Measurements from ENCODE around the gene TMEM163. TPM values are rescaled to one million over a fixed set of nuclear protein-coding genes. Genes with fewer than 3 reads are reported as not detected.
"Not testable (repeated sequence)": the region's sequence is repeated elsewhere in the genome, so short reads cannot be mapped to it uniquely, and the experiment has no call there.

Gene TMEM163
- not detected in 2 replicates for total RNA-seq (2014; rRNA removed; shearing (Covaris generic))

DNA sequence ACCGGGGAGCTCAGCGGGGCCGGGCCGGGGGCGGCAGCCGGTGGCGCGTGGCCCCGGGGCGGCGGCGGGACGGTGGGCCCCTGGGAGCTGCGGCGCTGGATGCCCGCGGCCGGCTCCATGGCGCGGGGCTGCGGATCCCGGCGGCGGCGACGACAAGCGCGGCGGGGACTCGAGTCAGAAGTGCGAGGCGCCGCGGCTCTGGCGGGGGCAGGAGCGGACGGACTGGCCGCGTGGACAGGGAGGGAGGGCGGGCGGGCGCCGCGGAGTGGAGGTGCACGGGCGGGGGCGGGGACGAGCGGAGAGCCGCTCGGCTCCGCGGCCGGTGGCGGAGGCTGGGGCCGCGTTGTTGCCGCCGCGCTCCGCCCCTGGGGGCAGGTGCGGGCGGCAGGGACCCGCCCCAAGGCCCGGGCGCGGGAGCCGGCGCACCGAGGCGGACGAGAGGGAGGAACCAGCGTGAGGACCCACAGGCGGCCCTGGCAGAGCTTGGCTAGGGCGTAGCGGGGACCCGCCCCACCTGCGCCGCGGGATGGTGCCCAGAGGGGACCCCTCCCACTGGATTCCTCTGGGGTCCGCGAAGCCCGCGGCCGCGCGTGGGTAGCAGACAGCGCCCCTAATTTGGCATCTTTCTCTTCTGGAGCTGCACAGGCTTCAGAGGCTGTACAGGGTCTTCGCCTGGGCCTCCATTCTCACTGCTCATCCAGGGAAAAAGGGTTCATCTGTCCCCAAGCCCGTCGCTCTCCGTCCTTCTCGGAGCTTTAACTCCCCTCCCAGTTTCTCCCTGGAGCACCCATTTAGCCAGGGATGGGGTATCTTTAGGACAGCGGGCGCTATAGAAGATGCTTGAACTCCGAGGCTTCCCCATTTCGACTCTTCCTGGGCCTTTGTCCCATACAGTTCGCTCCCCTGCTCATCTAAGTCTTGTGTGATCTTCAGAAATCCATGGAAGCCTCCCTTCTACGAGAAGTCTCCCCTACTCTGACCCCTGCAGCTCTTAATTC, at the start of gene TMEM163:
TMEM163 (minus strand) TSS at position 184 of the 998 bp plus-strand sequence.
- DNase-seq (ENCODE audit: low spot score): no peak

DNA sequence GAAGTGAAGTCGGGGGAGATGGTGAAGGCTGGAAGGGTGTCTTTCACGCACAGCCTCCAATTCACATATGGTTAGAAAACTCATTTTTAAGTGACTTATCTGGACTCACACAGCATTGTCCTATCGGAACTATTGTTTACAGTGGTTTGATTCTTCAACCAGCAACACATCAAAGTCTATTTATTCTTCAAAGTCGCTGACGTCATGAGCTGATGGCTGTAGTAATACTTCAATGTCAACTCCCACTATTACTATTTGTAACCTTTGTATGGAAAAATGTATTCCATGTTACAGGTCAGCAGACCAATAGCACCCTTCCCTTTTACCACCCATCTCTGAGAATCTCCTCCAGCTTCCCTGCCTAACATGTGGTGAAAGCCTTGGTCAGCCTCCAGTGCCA, 47.8 kb upstream of the TMEM163 start:
- DNase-seq (ENCODE audit: low spot score): no peak

DNA sequence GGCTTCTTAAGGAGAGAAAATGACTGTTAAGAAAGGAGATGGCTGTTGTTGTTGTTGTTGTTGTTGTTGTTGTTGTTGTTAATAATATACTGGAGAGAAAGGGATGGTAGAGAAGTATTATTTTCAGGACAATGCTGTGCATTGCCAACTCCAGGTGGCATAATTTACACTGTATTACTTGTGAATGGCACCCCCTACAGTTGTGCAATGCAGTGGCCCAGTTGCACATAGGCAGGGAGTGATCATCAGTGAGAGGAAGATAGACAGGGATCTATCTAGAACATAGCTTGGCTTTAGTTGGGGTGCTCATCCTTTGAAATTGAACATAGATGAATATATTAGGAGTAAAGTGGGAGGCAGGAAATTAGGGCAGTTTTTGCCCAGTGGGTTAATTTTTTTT, 47.2 kb upstream of the TMEM163 start:
- no peak for DNase-seq (ENCODE audit: low spot score)

DNA sequence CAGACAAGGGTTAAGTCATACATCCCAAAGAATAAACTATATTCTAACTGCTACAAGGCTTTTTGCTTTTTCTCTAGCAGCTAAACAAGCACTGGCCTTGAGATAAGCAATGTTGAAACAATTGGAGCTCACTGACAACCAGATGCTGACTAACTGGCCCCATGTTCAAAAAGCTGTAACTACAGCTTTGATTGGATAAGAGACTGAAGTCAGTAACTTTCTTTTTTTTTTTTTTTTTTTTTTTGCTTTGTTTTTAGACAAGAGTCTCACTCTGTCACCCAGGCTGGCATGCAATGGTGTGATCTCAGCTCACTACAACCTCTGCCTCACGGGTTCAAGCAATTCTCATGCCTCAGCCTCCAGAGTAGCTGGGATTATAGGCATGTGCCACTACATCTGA, 45.4 kb upstream of the TMEM163 start:
- no peak for DNase-seq (ENCODE audit: low spot score)

DNA sequence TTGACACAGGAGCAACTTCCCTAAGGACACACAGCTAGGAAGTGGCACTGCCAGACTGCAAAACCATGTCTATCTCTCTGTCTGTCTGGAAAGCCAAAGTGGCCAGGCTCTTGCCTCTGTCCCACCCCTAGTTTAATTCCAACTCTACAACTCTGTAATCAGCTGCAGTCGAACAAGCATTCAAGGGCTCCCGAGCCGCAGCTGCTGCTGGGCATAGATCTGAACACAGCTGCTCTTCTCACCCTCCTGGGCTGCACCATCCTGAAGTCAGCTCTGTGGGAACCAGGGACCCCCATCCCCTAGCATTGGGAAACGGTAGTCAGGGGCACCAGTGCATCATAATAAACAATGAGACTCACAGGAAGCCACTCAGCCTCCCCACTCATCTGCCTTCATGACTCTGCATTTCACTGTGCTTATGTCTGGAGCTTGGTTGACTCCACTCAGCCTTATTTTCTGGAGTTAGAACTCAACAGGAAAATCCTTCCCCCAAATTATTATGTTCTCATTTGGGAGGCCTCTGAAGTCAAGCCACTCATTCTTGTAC, 44.4 kb upstream of the TMEM163 start:
- no peak for DNase-seq (ENCODE audit: low spot score)

DNA sequence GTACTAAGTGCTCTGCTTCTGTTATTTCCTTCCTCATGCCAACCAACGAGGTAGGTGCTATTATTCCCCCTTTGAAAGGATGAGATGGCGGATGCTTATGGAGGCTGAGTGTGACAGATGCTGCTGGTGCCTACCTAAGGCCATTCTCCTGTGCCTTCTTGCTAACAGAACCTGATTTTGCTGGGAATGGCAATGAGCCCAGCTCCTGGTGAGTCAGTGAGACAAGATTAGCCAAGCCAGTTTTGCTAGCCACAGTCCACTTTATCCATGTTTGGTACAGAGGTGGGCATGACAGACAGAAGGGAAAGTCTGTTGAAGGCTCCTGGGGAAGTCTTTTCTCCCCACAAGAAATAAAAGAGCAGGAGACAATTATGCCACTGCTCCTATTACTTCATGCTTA, 43.7 kb upstream of the TMEM163 start:
- DNase-seq (ENCODE audit: low spot score): no peak

DNA sequence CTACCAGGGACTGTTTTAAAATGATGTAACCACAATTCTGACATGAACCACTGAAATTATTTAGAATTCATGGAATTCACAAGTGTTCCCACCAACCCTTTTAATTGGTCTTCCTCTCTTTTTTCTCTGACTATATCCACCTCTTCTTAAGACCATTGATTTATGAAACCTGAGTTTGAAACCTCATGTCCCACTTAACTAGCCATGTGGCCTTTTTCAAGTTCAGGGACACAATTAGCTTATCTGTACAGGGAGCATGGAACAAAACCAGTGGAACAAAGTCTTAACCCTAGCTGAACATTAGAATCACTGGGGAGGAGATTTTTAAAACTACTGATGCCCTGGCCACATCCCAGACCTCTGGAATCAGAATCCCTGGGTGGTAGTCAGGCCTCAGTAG, 41.6 kb upstream of the TMEM163 start:
- no peak for DNase-seq (ENCODE audit: low spot score)

DNA sequence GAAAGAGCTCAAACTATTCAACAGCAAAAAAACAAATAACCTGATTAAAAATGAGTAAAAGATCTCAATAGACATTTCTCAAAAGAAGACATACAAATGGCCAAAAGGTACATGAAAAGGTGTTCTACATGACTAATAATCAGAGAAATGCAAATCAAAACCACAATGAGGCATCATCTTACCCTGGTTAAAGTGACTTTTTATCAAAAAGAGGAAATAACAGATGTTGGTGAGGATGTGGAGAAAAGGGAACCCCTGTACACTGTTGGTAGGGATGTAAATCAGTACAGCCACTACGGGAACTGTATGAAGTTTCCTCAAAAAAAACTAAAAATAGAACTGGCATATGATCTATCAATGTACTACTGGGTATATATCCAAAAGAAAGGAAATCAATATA, 39.8 kb upstream of the TMEM163 start:
- no peak for DNase-seq (ENCODE audit: low spot score)

DNA sequence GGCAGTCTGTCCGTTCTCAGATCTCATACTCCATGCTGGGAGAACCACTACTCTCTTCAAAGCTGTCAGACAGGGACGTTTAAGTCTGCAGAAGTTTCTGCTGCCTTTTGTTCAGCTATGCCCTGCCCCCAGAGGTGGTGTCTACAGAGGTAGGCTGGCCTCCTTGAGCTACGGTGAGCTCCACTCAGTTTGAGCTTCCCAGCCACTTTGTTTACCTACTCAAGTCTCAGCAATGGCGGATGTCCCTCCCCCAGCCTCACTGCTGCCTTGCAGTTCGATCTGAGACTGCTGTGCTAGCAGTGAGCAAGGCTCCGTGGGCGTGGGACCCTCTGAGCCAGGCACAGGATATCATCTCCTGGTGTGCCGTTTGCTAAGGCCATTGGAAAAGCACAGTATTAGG, 33.2 kb upstream of the TMEM163 start:
- DNase-seq (ENCODE audit: low spot score): not testable (repeated sequence)

DNA sequence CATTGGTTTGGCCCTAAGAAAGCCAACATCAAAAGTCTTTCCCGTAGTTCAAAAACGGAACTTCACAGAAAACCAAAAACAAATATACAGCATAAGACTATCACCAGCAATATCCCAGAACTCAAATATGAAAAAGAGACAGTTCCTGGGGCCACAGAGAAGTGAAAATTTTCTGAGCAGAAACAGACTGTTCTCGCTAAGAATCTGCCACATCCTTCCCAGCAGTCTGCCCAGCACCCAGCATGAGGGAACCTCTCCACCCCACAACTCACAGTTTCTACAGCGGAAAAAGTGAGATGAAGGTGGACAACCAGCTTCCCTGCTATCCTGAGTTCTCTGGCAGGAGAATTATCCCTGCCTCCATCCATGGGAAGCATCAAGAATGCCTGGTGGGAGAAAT, 26.7 kb upstream of the TMEM163 start:
- DNase-seq (ENCODE audit: low spot score): no peak

DNA sequence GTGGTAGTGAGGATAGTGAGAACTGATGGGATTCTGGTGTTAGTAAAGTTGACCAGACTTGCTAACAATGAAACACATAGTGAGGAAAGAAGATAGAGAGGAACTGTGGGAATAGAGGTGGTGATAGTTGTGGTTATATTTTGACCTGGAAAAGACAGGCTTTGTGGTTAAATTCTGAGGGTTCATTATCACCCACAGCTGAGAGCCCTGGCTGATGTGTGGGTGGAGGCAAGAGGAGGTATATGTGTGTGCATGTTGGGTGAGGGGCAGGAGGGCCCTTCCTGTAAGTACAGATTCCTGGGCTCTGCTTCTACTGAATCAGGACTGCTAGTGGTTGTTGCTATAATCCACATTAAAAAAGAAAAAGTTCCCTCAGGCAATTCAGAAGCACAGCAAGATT, 26.2 kb upstream of the TMEM163 start:
- DNase-seq (ENCODE audit: low spot score): no peak

DNA sequence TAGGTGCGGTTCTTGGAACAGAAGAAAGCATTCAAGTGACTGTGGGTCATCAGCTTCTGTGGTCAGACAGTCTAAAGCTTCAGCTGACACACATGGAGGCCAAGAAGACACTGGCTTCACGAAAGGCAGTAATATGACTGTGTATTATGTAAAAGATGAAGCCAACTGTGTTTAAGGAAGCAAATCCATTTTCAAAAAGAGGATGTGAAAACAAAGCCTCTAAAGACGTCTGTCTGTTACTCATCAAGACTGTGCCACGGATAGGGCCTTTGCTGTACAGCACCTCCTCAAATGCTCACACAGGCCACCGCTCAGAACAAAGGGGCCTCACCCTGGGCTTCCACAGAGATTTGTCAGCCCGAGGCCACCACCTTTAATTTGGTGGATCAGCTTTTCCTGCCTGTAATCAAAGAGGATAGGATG, 21.1 kb upstream of the TMEM163 start:
- no peak for DNase-seq (ENCODE audit: low spot score)

DNA sequence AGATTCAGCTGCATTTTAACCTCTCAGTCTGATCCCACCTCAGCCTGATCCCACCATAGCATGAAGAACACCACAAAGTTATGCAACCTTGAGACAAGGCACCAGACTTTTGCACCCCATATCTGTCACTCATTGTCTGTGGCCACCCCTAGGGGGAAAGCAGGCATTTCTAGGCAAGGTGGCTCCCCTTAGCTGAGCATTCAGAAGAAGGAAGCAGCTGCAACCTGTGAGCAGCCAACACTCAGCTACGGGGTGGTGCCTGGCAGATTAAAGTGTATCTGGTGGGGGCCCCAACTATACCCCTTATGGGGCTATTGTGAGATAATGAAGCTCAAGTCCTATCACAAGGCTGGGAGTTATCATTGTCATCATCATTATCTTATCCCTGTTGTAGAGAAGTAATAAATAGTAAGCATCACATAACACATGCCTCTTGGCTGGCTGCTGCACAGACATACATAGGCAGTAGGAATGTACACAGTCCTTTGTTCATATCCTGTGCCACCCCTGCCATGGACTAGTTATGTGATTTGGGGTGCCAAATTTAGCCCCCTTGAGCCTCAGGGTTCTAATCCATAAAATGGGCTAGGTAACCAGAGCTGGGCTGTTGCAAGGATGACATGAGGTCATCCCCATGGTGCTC, 20.6 kb upstream of the TMEM163 start:
- no peak for DNase-seq (ENCODE audit: low spot score)

DNA sequence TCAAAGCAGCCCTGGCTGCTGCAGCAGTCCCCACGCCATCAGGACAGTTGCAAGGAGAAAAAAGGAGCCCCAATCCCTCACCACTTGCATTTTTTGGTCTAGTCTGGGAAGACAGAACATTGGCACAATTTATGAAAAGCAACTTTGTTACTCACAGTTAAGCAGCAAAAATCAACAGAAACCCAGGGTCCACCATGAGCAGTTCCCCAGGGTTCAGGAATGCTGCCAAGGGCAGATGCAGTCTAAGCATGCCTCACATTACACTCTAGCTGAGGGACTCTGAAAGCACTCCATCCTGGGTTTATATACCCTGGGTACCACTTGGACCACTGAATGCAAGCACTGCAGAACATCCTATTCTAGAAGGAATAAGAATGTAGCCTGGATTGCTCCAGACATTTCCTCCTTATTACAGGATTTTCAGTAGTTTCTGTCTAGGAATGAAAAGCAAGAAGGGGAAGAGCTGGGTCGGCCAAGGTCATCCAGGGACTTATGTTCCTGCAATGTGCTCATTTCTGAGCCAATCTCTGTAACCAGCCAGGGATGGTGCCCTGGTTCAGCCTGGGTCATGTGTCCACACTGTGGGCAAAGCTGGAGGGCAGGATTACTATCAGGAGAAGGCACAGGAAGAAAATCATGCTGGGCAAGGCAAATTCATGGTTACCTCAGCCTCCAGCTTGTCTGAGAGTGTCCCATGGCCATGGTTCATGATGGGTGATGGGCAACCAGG, 19.5 kb upstream of the TMEM163 start:
- DNase-seq (ENCODE audit: low spot score): no peak

DNA sequence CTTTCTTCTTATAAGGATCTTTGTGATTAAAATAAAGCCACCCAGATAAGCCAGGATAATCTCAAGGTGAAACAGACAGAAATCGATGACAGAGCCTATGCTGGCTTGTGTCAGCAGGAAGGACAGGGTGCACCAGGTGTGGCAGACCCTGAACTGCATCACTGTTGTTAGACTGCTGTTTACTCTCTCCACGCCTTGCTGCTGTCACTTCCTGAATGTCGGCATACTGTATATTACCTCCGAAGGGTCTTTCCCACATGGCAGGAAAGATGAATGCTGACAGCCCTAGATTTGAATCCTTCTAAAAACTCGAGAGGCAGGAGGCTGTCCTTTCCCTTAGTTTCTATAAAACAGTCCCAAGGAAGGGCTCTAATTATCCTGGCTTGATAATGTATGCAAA, 18.9 kb upstream of the TMEM163 start:
- no peak for DNase-seq (ENCODE audit: low spot score)

DNA sequence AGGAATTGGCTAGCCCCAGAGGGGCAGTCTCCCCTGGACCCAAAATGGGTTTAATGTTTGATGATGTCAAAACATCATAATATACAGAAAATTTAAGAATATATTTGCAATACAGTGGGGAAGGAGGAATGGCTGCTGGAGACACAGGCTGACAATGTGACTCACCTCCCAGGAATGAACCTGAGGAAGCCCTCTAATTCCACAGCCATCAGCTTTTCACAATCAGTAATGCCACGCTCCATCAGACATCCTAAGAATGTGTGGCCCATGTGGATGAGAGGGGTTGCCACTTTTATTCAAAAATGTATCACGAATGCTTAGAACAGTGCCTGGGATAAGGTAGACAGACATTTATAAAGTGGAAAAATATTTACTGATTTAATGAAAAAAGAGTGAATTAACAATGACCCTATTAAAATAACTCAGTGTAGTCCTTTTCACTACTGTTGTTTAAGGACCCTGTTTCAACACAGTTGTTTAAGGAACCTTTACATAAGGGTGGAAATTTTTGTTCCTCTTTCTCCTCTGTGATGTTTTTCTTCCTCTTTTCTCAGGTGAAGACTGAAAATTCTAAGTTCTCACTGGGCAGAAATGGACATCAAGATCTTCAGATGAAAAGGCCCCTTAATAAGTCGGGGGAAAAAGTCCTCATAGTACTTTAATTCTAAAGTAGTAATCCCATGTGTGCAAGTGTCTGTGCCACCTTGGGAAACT, 17.5 kb upstream of the TMEM163 start:
- no peak for DNase-seq (ENCODE audit: low spot score)

DNA sequence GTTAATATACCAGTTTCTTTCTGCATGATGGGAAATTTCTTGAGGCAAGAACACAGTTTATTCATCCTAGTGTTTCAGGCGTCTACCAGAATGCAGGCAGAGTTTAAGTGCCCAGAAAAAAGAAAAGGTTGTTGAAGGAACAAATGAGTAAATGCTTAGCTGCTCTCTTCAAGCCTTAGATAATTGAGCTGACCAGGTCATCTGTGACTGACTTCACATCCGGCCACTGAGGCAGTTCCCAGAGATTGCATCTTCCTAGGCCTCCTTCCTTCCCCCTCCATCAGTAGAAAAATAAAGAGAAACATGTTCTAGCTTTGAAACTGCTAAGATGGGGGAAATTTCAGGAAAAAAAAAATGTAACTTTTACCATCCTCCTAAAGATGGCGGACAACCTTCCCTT, 9.4 kb upstream of the TMEM163 start:
- DNase-seq (ENCODE audit: low spot score): no peak

DNA sequence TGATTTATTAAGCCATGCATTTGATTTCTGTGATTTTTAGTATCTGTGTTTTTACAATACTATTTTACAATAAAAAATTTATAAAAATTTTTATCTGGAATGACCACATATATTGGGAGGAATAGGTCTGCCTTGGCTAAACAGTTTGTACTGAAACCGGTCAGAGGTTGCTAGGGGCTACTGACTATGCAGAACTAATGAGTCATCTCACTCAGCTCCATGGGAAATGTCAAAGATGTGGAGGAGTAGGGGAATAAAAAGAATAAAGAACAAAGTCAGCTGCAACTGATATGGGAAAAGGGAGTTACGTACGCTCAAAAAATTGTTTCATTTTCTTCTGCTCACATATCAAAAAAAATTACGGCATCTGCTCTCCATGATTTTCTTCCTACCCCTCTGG, 8.6 kb upstream of the TMEM163 start:
- DNase-seq (ENCODE audit: low spot score): no peak

DNA sequence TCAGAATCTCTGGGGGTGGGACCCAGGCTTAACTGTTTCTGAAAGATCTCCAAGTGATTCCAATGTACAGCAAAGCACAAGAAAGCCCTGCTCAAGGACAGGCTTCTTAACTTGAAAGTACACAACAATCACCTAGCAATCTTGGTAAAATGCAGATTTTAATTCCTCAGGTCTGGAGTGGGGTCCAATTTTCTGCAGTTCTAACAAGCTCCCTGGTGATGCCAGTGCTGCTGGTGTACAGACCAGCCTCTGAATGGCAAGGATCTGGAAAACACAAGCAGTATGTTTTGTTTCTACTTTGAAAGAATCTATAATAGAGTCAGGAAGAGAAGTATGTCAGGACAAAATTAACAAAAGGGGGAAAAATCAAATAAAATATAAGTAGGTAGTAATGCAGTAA, 7.8 kb upstream of the TMEM163 start:
- no peak for DNase-seq (ENCODE audit: low spot score)

DNA sequence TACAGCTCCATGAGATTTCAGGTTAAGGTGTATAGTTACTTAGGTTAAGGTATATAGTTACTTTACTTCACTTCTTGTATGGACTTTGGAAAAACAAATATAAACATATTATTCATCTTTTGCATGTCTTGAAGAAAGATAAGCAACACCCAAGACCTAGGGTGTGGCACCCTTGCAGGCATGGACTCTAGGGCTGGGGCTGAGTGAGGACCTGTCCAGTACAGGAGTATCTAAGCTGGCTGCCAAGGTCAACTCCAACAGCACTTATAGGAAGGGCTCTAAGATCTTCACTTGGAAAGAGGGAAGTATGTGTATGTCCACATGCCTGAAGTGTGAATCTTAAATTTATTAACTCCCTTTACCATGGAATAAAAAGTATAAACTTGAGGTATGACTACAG, 7.1 kb upstream of the TMEM163 start:
- DNase-seq (ENCODE audit: low spot score): no peak

DNA sequence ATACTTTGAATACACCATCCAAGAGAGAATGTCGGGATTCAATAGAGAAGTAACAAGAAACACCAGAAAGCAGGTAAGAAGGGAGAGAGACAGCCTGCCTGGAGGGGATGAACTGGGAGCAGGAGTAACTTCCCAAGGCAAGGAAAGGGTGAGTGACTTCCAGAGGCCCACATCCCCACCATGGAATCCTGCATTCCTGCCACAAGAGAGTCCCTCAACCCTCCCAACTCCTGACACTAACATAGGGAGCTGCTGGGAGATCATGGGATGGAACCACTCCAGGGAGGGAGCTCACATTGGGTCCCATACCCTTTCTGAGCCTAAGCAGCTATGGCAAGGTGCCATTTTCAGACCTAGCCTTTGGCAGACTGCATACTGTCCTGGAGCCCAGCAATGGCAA, 5.5 kb upstream of the TMEM163 start:
- DNase-seq (ENCODE audit: low spot score): no peak

Measured in HT-29 (cell line).